K562 (cell line): Measurements from ENCODE around the gene USP37. TPM values are rescaled to one million over a fixed set of nuclear protein-coding genes. Genes with fewer than 3 reads are reported as not detected.

Source experiments
- FIP1L1 ChIP-seq: fragments of 200-400 bp; formaldehyde crosslinking; IDR thresholded peaks from 2 replicates; pipeline ENCODE4 v1.6.1; 2018; ENCODE audit warnings: mild to moderate bottlenecking, low read depth, low read length; ENCODE audit not compliant: poor library complexity, severe bottlenecking
- IFI16 ChIP-seq: fragments of 250-450 bp; sonication (Bioruptor Pico); IDR thresholded peaks from 2 replicates; pipeline ENCODE4 v2.1.2; 2022; ENCODE audit warnings: mild to moderate bottlenecking, inconsistent platforms
- LEF1 ChIP-seq: fragments of 450-650 bp; IDR thresholded peaks from 2 replicates; pipeline ENCODE4 v1.6.1; 2016; ENCODE audit warnings: mild to moderate bottlenecking
- MTF1 ChIP-seq: fragments of 250-450 bp; sonication (Bioruptor Pico); IDR thresholded peaks from 2 replicates; pipeline ENCODE4 v1.9.0; 2021; ENCODE audit warnings: moderate library complexity, mild to moderate bottlenecking, inconsistent platforms, borderline replicate concordance
- PHTF2 ChIP-seq: fragments of 250-450 bp; sonication (Bioruptor Pico); IDR thresholded peaks from 2 replicates; pipeline ENCODE4 v1.5.0; 2021; ENCODE audit warnings: mild to moderate bottlenecking
- TSC22D4 ChIP-seq: fragments of 450-650 bp; IDR thresholded peaks from 2 replicates; pipeline ENCODE4 v1.6.1; 2016; ENCODE audit warnings: missing genetic modification characterization, missing biosample characterization, control low read depth
- ZC3H8 ChIP-seq: fragments of 450-650 bp; IDR thresholded peaks from 2 replicates; pipeline ENCODE4 v1.6.1; 2017
- ZNF165 ChIP-seq: fragments of 250-450 bp; sonication (Bioruptor Pico); IDR thresholded peaks from 2 replicates; pipeline ENCODE4 v1.4.0; 2020; ENCODE audit warnings: borderline replicate concordance
- polyA plus RNA-seq, 8 experiments: library from polyadenylated mRNA; depleted of rRNA in 4 of 8; stranded (reverse) in 5 of 8; unstranded in 3 of 8; fragments of >200 nt; fragmentation: Nextera tagmentation in 2 of 8; fragmentation: Illumina TruSeq in 1 of 8; extraction: Ambion mirVana in 2 of 8; extraction: Trizol in 1 of 8; gene quantifications; 2 replicates each; pipeline versions ENCODE4 v1.2.1 to v1.2.3, GENCODE V29; 2011 to 2014; ENCODE audit warnings: inconsistent platforms in 1 of 8, missing spikeins in 1 of 8
- total RNA-seq, 7 experiments: library from RNA; depleted of rRNA in 6 of 7; stranded (reverse); fragments of >200 nt in 6 of 7; fragmentation: Illumina TruSeq in 2 of 7; extraction: Trizol in 2 of 7; gene quantifications; 2 replicates each; pipeline versions ENCODE4 v1.2.1 to v1.2.3, GENCODE V29; 2011 to 2021; ENCODE audit warnings: low replicate concordance in 1 of 7
- TF ChIP-seq, protein P1 (sequence below), 2 experiments: fragments of 450-650 bp; formaldehyde crosslinking in 1 of 2; IDR thresholded peaks; 2 replicates each; pipeline versions ENCODE4 v1.4.0 to v1.6.1; 2014 to 2020; ENCODE audit warnings: mild to moderate bottlenecking in 2 of 2, borderline replicate concordance in 1 of 2, low read depth in 1 of 2

The USP37 gene
- total and polyA plus RNA-seq, 9 of the 15 experiments (the other 6 are each of a cell fraction or from before 2014, with no cell fraction given): 2.0 to 14.2 (median 8.5) TPM

DNA sequence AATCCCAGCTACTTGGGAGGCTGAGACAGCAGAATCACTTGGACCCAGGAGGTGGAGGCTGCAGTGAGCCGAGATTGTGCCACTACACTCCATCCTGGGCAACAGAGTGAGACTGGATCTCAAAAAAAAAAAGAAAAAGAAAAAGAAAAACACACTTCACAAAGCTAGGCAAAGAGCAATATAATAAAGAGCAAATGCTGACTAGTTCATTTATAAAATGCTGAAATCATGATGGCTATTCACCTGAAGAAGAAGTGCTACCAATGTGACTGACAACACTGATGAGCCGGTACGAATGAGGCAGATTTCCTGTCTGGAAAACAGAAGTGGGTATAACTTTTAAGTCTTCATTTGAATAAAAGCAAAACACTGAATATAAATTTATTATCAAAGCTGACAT, 111.3 kb downstream of the USP37 start (continued):
- TF ChIP-seq, protein P1, sequence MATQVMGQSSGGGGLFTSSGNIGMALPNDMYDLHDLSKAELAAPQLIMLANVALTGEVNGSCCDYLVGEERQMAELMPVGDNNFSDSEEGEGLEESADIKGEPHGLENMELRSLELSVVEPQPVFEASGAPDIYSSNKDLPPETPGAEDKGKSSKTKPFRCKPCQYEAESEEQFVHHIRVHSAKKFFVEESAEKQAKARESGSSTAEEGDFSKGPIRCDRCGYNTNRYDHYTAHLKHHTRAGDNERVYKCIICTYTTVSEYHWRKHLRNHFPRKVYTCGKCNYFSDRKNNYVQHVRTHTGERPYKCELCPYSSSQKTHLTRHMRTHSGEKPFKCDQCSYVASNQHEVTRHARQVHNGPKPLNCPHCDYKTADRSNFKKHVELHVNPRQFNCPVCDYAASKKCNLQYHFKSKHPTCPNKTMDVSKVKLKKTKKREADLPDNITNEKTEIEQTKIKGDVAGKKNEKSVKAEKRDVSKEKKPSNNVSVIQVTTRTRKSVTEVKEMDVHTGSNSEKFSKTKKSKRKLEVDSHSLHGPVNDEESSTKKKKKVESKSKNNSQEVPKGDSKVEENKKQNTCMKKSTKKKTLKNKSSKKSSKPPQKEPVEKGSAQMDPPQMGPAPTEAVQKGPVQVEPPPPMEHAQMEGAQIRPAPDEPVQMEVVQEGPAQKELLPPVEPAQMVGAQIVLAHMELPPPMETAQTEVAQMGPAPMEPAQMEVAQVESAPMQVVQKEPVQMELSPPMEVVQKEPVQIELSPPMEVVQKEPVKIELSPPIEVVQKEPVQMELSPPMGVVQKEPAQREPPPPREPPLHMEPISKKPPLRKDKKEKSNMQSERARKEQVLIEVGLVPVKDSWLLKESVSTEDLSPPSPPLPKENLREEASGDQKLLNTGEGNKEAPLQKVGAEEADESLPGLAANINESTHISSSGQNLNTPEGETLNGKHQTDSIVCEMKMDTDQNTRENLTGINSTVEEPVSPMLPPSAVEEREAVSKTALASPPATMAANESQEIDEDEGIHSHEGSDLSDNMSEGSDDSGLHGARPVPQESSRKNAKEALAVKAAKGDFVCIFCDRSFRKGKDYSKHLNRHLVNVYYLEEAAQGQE (IDR thresholded peaks at IDR 0.05; ENCODE audit: borderline replicate concordance): no peak
- TF ChIP-seq, protein P1 (CRISPR knock-in tag; IDR thresholded peaks at IDR 0.05; ENCODE audit: low read depth): no peak
- no peak for TF ChIP-seq ZNF165 (CRISPR knock-in tag)
- no peak for TF ChIP-seq MTF1 (CRISPR knock-in tag)
- no peak for TF ChIP-seq ZC3H8
- TF ChIP-seq TSC22D4 (tag): no peak
- no peak for TF ChIP-seq LEF1
- TF ChIP-seq PHTF2 (CRISPR knock-in tag): no peak
- TF ChIP-seq FIP1L1: no peak
- no peak for TF ChIP-seq IFI16 (CRISPR knock-in tag)
